GM23248 (cell line): Measurements from ENCODE around the gene IMPDH1. TPM values are rescaled to one million over a fixed set of nuclear protein-coding genes. Genes with fewer than 3 reads are reported as not detected.

Source experiments
- DNase-seq: peaks from one replicate; pipeline ENCODE4 v3.0.0-alpha.2; 2015
- H2AFZ ChIP-seq: fragments of 200-600 bp; sonication (generic); 2 replicates; pipeline ENCODE4 v1.6.1; 2016; ENCODE audit warnings: antibody characterized with exemption
- H3F3A ChIP-seq: fragments of 200-600 bp; sonication (generic); 2 replicates; pipeline ENCODE4 v1.6.1; 2016; ENCODE audit warnings: mild to moderate bottlenecking, antibody characterized with exemption, mixed run types; ENCODE audit not compliant: insufficient read depth
- H3K27ac ChIP-seq: fragments of 200-600 bp; sonication (generic); 2 replicates; pipeline ENCODE4 v1.5.1; 2016; ENCODE audit warnings: mild to moderate bottlenecking
- H3K27me3 ChIP-seq: fragments of 200-600 bp; sonication (generic); replicated peaks from 2 replicates; pipeline ENCODE4 v1.6.1; 2016; ENCODE audit warnings: mild to moderate bottlenecking; ENCODE audit not compliant: insufficient read depth
- H3K36me3 ChIP-seq: fragments of 200-600 bp; sonication (generic); 2 replicates; pipeline ENCODE4 v1.6.1; 2016; ENCODE audit warnings: low read depth, mild to moderate bottlenecking
- H3K4me1 ChIP-seq: fragments of 200-600 bp; sonication (generic); 2 replicates; pipeline ENCODE4 v1.6.1; 2016; ENCODE audit warnings: mild to moderate bottlenecking; ENCODE audit not compliant: insufficient read depth
- H3K4me2 ChIP-seq: fragments of 200-600 bp; sonication (generic); one replicate; pipeline ENCODE4 v1.6.1; 2016; ENCODE audit warnings: mild to moderate bottlenecking; ENCODE audit not compliant: unreplicated experiment
- H3K4me3 ChIP-seq: fragments of 200-600 bp; sonication (generic); 2 replicates; pipeline ENCODE4 v1.5.1; 2016; ENCODE audit warnings: mild to moderate bottlenecking
- H3K79me2 ChIP-seq: fragments of 200-600 bp; sonication (generic); 2 replicates; pipeline ENCODE4 v1.6.1; 2016; ENCODE audit warnings: mild to moderate bottlenecking; ENCODE audit not compliant: insufficient read depth
- H3K9ac ChIP-seq: fragments of 200-600 bp; sonication (generic); 2 replicates; pipeline ENCODE4 v1.6.1; 2016; ENCODE audit warnings: mild to moderate bottlenecking
- H3K9me2 ChIP-seq: fragments of 200-600 bp; sonication (generic); 2 replicates; pipeline ENCODE4 v1.6.1; 2016; ENCODE audit warnings: mixed run types, mild to moderate bottlenecking, moderate library complexity; ENCODE audit not compliant: insufficient read depth
- H3K9me3 ChIP-seq: fragments of 200-600 bp; sonication (generic); one replicate; pipeline ENCODE4 v1.6.1; 2017; ENCODE audit warnings: low read depth
- H4K20me1 ChIP-seq: fragments of 200-600 bp; sonication (generic); 2 replicates; pipeline ENCODE4 v1.6.0; 2016; ENCODE audit not compliant: insufficient read depth
- EZH2 ChIP-seq: fragments of 200-600 bp; sonication (generic); IDR thresholded peaks from 2 replicates; pipeline ENCODE4 v1.6.1; 2018; ENCODE audit warnings: antibody characterized with exemption, mild to moderate bottlenecking; ENCODE audit not compliant: insufficient read depth, poor library complexity, severe bottlenecking
- EZH2phosphoT487 ChIP-seq: fragments of 200-600 bp; sonication (generic); IDR thresholded peaks from 2 replicates; pipeline ENCODE4 v1.6.1; 2018; ENCODE audit warnings: antibody characterized with exemption, moderate library complexity, mild to moderate bottlenecking, low read depth; ENCODE audit not compliant: insufficient read depth
- WGBS, 2 experiments: methylation state at CpG; one replicate each; pipeline ENCODE4 v1.1.6; 2015 to 2017; ENCODE audit warnings: low lambda C conversion rate in 2 of 2, low coverage in 1 of 2; ENCODE audit errors: missing lambda C conversion rate in 2 of 2; 5-methylcytosine and 5-hydroxymethylcytosine counted together
- in situ Hi-C: fragments of 300-500 bp; cut with MboI; formaldehyde crosslinking; loops from 2 replicates; pipeline ENCODE4 v1.15.0; 2020
- polyA plus RNA-seq: library from polyadenylated mRNA; unstranded; fragments of >200 nt; fragmentation: Nextera tagmentation; extraction: Ambion mirVana; gene quantifications from 2 replicates; pipeline ENCODE4 v1.2.1, GENCODE V29; 2016
- total RNA-seq: library from RNA; depleted of rRNA; stranded (reverse); fragments of >200 nt; shearing (Covaris generic); gene quantifications from 2 replicates; pipeline ENCODE4 v1.2.3, GENCODE V29; 2014

The IMPDH1 gene
- total and polyA plus RNA-seq, 2 experiments from 2014 or later: 89.9 to 97.3 TPM

DNA sequence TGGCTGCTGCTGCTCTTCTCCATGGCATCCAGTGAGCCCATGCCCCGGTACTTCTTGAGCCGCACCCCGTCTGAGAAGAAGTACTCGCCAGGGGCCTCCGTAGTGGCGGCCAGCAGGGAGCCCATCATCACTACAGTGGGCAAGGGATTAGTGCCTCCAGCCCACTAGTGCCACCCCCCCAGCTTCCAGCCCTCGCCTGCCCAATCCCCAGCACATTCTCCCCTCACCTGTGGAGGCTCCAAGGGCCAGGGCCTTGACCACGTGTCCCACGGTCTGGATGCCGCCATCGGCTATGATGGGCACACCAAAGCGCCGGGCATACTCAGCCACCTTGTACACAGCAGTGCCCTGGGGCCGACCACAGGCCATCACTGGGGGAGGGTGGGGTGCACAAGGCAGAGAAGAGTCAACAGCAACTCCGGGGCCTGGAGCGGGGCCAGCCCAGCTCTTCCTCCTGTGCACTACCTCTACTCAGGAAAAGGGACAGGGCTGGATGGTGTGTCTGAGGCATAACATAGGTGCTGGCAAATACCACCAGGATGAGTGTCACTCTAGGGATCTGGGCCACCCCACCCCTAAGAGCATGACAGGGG lies 14.8 kb downstream of the IMPDH1 start:
- Histone ChIP-seq H3K4me2 (no peak overlapping the region), H4K20me1 (no peaks in the 10 kb centered on the region), H3K36me3 (peaks cover 18% of the 10 kb centered on the region), H3K27ac (no peak overlapping the region), H3K9ac (no peak overlapping the region), H3K4me1 (no peaks in the 10 kb centered on the region), H3F3A (0 out of 2 replicates have a peak, but pooled peaks cover 7% of the 10 kb centered on the region), H3K79me2 (no peaks in the 10 kb centered on the region), H3K9me3 (no peaks in the 10 kb centered on the region), H3K9me2 (no peaks in the 10 kb centered on the region), H3K4me3 (no peak overlapping the region), H3K27me3 (no peaks in the 10 kb centered on the region), H2AFZ (no peak overlapping the region)
- TF ChIP-seq EZH2phosphoT487 (no peak), EZH2 (no peak)
- in situ Hi-C loops: no loop called here
- no peak for DNase-seq
- 85 to 91% methylated on average over 16 of the region's 16 CpGs for WGBS, 2 experiments

DNA sequence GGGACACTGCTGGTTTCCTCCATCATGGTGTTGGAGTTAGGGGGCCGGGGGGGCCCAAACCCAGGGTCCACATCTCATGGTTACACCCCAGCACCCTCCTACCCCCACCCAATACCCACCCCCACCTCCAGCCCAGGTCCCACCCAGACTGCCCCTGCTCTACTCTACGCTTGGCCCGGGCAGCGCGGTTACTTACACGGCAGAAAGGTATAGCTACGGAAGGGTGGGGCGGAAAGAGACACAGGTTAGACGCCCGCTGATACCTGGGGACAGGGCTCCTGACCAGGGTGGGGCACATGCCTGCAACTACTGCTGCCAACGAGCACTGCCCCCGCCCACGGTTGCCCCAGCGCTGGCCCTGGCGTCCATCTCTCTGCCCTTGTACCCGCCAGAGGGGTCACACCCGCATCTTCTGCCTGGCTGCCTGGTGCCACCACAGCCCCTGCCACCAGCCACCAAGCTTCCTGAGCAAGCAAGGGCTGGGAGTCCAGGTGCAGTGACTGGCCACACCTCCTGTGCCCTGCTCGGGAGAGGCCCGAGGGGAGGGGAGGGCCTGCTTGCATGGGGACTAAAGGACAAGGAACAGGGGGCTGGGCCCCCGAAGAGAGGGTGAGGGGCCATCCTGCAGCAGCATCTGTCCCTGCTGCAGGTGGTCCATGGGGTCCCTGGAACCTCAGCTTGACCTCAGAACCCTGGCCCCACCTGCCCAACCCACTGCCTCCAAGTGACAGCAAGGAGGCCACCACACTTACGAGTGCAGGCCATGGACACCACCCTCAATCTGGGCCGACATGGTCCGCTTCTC lies 16.1 kb downstream of the IMPDH1 start:
- WGBS, 2 experiments: 94% methylated on average over 21 to 23 of the region's 23 CpGs

DNA sequence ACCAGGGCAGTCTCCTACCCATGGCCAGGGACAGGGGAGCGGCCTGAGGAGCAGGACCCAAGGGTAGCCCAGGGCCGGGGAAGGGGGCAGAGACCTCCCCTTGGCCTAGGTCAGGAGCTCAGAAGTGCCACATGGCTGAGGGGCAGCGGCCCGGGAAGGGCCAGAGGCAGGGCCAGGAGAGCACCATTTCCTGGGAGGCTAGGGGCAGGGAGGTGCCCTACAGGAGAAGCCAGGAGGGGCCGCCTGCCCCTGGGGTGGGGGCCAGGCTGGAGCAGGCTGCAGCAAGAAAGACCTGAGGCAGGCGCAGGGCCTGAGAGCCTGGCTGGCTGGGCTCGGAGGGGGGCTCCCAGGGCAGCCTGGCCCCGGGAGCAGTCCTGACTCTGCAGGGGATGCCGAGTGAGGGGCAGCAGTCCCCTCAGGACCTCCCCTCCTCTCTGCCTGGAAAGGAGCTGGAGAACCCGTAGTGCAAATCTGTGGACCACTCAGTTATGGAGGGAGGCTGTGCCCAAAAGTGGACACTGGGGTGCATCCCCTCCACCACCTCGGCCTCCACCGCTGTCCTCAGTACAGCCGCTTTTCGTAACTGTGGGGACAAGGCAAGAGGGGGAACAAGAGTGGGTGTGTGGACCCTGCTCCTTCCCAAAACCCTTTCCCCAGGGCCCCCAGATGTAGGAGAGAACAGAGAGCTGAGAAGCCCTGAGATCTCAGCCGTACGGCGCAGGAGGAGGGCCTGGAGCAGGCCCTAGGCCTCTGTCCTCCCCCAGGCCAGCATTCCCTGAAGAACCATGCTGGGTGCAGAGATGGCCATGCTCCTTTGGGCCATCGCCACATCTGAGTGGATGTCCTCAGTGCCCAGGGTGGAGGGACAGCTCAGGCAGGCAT lies 17.1 kb downstream of the IMPDH1 start:
- Histone ChIP-seq H3K27ac (no peak overlapping the region), H3K27me3 (no peaks in the 10 kb centered on the region), H3K4me1 (no peaks in the 10 kb centered on the region), H4K20me1 (no peaks in the 10 kb centered on the region), H2AFZ (no peak overlapping the region), H3K9me2 (no peaks in the 10 kb centered on the region), H3K4me3 (no peak overlapping the region), H3K4me2 (no peak overlapping the region), H3K36me3 (peaks cover 11% of the 10 kb centered on the region), H3K79me2 (no peaks in the 10 kb centered on the region), H3K9me3 (no peaks in the 10 kb centered on the region), H3K9ac (no peak overlapping the region), H3F3A (0 out of 2 replicates have a peak, but pooled peaks cover 7% of the 10 kb centered on the region)
- in situ Hi-C loops: no loop called here
- no peak for DNase-seq
- TF ChIP-seq EZH2 (no peak), EZH2phosphoT487 (no peak)
- WGBS, 2 experiments: 92% methylated on average over 18 of the region's 18 CpGs

More for the DNA sequence above, 16.1 kb downstream of the IMPDH1 start:
- Histone ChIP-seq H3K36me3 (peaks cover 18% of the 10 kb centered on the region), H3K9ac (no peak overlapping the region), H3K4me2 (no peak overlapping the region), H3K27ac (no peak overlapping the region), H3K79me2 (no peaks in the 10 kb centered on the region), H3F3A (0 out of 2 replicates have a peak, but pooled peaks cover 7% of the 10 kb centered on the region), H3K4me1 (no peaks in the 10 kb centered on the region), H3K9me3 (no peaks in the 10 kb centered on the region), H3K9me2 (no peaks in the 10 kb centered on the region), H3K4me3 (no peak overlapping the region), H3K27me3 (no peaks in the 10 kb centered on the region), H2AFZ (no peak overlapping the region), H4K20me1 (no peaks in the 10 kb centered on the region)
- TF ChIP-seq EZH2phosphoT487 (no peak), EZH2 (no peak)
- DNase-seq: no peak
- in situ Hi-C loops: no loop called here

DNA sequence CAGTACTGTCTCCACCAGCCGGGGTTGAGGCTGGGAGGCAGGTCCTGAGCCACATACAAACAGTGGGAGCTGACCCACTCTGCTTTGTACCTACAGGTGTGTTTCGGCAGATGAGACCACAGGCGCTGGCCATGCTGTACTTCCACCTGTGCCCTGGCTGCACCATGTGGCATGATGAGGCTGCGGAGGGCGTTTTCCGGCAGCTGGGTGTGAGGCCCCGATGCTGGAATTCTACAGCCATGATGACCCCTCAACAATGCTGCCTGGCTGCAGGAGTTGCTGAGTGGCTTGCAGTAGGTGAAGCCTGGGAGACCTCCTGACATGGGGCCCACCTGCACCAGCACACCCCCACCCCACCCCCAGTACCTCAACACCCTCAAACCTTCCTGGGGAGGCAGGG lies 18.0 kb downstream of the IMPDH1 start:
- H3K9me2 ChIP-seq: no peaks in the 10 kb centered on the region
- peaks cover 4% of the 10 kb centered on the region; the same call in 1 of the 2 replicates for H3K36me3 ChIP-seq
- no peak overlapping the region for H2AFZ ChIP-seq
- H3K4me3 ChIP-seq: no peak overlapping the region
- no peak overlapping the region for H3K9ac ChIP-seq
- H3K27ac ChIP-seq: no peak overlapping the region
- 80 to 86% methylated on average over 7 of the region's 7 CpGs for WGBS, 2 experiments
- no peaks in the 10 kb centered on the region for H4K20me1 ChIP-seq
- H3K27me3 ChIP-seq: no peaks in the 10 kb centered on the region
- no peak for DNase-seq
- no peaks in the 10 kb centered on the region for H3K4me1 ChIP-seq
- no peaks in the 10 kb centered on the region for H3K9me3 ChIP-seq
- TF ChIP-seq EZH2 (no peak), EZH2phosphoT487 (no peak)
- in situ Hi-C loops: no loop called here
- no peaks in the 10 kb centered on the region for H3K79me2 ChIP-seq
- 0 out of 2 replicates have a peak, but pooled peaks cover 7% of the 10 kb centered on the region for H3F3A ChIP-seq
- no peak overlapping the region for H3K4me2 ChIP-seq
